Thyroid gland (tissue), 4 donors: ENCODE measurements around the gene MREG. TPM values are rescaled to one million over a fixed set of nuclear protein-coding genes. Genes with fewer than 3 reads are reported as not detected.

Experiments
- DNase-seq, 2 donors: peaks; one replicate each; pipeline ENCODE4 v3.0.0-alpha.2; 2019
- H3K27ac ChIP-seq, 3 donors: fragments of 200-600 bp; sonication (generic); 1 replicate in 2 of 3; 2 replicates in 1 of 3; pipeline ENCODE4 v1.5.1; 2016 to 2019; ENCODE audit warnings: mild to moderate bottlenecking in 1 of 3, moderate library complexity in 1 of 3
- H3K27me3 ChIP-seq: fragments of 200-600 bp; sonication (generic); one replicate; pipeline ENCODE4 v1.5.1; 2019
- H3K36me3 ChIP-seq, 2 donors: fragments of 200-600 bp; sonication (generic); one replicate each; pipeline ENCODE4 v1.5.1; 2016 to 2019
- H3K4me1 ChIP-seq, 2 donors: fragments of 200-600 bp; sonication (generic); one replicate each; pipeline ENCODE4 v1.5.1; 2017 to 2019
- H3K4me3 ChIP-seq, 3 donors: fragments of 200-600 bp; sonication (generic); replicated peaks in 1 of 3; 1 replicate in 2 of 3; 2 replicates in 1 of 3; pipeline ENCODE4 v1.5.1; 2016; ENCODE audit warnings: mild to moderate bottlenecking in 1 of 3
- H3K9me3 ChIP-seq: fragments of 200-600 bp; sonication (generic); one replicate; pipeline ENCODE4 v1.5.1; 2017
- CTCF ChIP-seq, 6 experiments: fragments of 200-600 bp in 3 of 6; fragments of 450-650 bp in 3 of 6; sonication (generic) in 3 of 6; IDR thresholded peaks; one replicate each; pipeline ENCODE4 v1.5.1; 2016 to 2019; ENCODE audit warnings: antibody characterized with exemption in 6 of 6, mild to moderate bottlenecking in 2 of 6, inconsistent platforms in 1 of 6, moderate library complexity in 1 of 6
- POLR2A ChIP-seq, 2 donors: fragments of 450-650 bp; IDR thresholded peaks; one replicate each; pipeline ENCODE4 v1.6.1; 2017; ENCODE audit warnings: antibody characterized with exemption in 2 of 2, mild to moderate bottlenecking in 2 of 2, moderate library complexity in 1 of 2
- WGBS, 2 donors: methylation state at CpG; one replicate each; pipeline ENCODE4 v1.1.5; 2017; 5-methylcytosine and 5-hydroxymethylcytosine counted together
- intact Hi-C: fragments of 100-400 bp; cut with DNase I; formaldehyde crosslinking; loops from one replicate; pipeline ENCODE4 v1.15.1; 2023
- total RNA-seq, 4 donors: library from RNA; depleted of rRNA; stranded (reverse); fragments of >200 nt; gene quantifications; one replicate each; pipeline ENCODE4 v1.2.3, GENCODE V29; 2016

Gene MREG
- total RNA-seq, 4 donors from 2014 or later, result 4.4 to 5.4 (median 5.2) TPM

- Histone ChIP-seq H3K4me1 (peaks cover 25 to 32% of the 10 kb centered on the region in 2 donors), H3K27me3 (no peaks in the 10 kb centered on the region), H3K9me3 (no peaks in the 10 kb centered on the region), H3K27ac (peak overlapping the region; percentile 57 to 93 (median 74)), H3K4me3 (no peak overlapping the region), H3K36me3 (no peaks in the 10 kb centered on the region)
- intact Hi-C loops, result no loop called here
- DNase-seq, result no peak
- no peak for TF ChIP-seq CTCF (IDR thresholded peaks at IDR 0.05)
- no peak for TF ChIP-seq POLR2A (IDR thresholded peaks at IDR 0.05)
- WGBS, 2 donors, result 91 to 93% methylated on average over 4 of the region's 4 CpGs
These were observed 42.3 kb upstream of the MREG start for GRCh38 chr2:216055680-216056079.

- no peak for DNase-seq
- no peaks in the 10 kb centered on the region for H3K36me3 ChIP-seq
- peaks cover 18 to 21% of the 10 kb centered on the region in 2 donors for H3K4me1 ChIP-seq
- intact Hi-C loops, result no loop called here
- H3K27ac ChIP-seq, result no peak overlapping the region
- no peaks in the 10 kb centered on the region for H3K9me3 ChIP-seq
- 97 to 100% methylated on average over 2 of the region's 2 CpGs for WGBS, 2 donors
- H3K27me3 ChIP-seq, result no peaks in the 10 kb centered on the region
- H3K4me3 ChIP-seq, result no peak overlapping the region
- no peak for TF ChIP-seq POLR2A (IDR thresholded peaks at IDR 0.05)
These were observed 39.1 kb upstream of the MREG start for GRCh38 chr2:216052420-216052819.

- no peak for DNase-seq
- 89% methylated on average over 3 of the region's 3 CpGs for WGBS, 2 donors
These were observed 38.0 kb upstream of the MREG start for GRCh38 chr2:216051350-216051749.

GRCh38 chr2:216049452-216049851 is 36.1 kb upstream of the MREG start:
- Histone ChIP-seq H3K36me3 (no peaks in the 10 kb centered on the region), H3K4me3 (no peak overlapping the region), H3K27ac (no peak overlapping the region), H3K27me3 (no peaks in the 10 kb centered on the region), H3K9me3 (no peaks in the 10 kb centered on the region), H3K4me1 (peaks cover 0 to 6% of the 10 kb centered on the region in 2 donors)
- no peak for DNase-seq
- TF ChIP-seq CTCF (IDR thresholded peaks at IDR 0.05) (no peak), POLR2A (IDR thresholded peaks at IDR 0.05) (no peak)
- intact Hi-C loops, result no loop called here
- 78 to 86% methylated on average over 2 of the region's 2 CpGs for WGBS, 2 donors

More at GRCh38 chr2:216051350-216051749, 38.0 kb upstream of the MREG start:
- H3K4me3 ChIP-seq, result no peak overlapping the region
- no peak overlapping the region for H3K27ac ChIP-seq
- no peak for TF ChIP-seq CTCF (IDR thresholded peaks at IDR 0.05)
- TF ChIP-seq POLR2A (IDR thresholded peaks at IDR 0.05), result no peak
- no peaks in the 10 kb centered on the region for H3K36me3 ChIP-seq
- no peaks in the 10 kb centered on the region for H3K27me3 ChIP-seq
- intact Hi-C loops, result no loop called here
- H3K4me1 ChIP-seq, result peaks cover 9 to 11% of the 10 kb centered on the region in 2 donors
- no peaks in the 10 kb centered on the region for H3K9me3 ChIP-seq

GRCh38 chr2:216047397-216047796 is 34.0 kb upstream of the MREG start:
- Histone ChIP-seq H3K27ac (no peak overlapping the region), H3K27me3 (no peaks in the 10 kb centered on the region), H3K4me3 (no peak overlapping the region), H3K9me3 (no peaks in the 10 kb centered on the region), H3K36me3 (no peaks in the 10 kb centered on the region), H3K4me1 (peaks cover 0 to 9% of the 10 kb centered on the region in 2 donors)
- WGBS, 2 donors, result 91 to 93% methylated on average over 2 of the region's 2 CpGs
- intact Hi-C loops, result no loop called here
- no peak for TF ChIP-seq CTCF (IDR thresholded peaks at IDR 0.05)
- no peak for TF ChIP-seq POLR2A (IDR thresholded peaks at IDR 0.05)
- no peak for DNase-seq
